Calu3 (cell line): ENCODE results near the gene ABCA6. TPM values are rescaled to one million over a fixed set of nuclear protein-coding genes. Genes with fewer than 3 reads are reported as not detected.
A peak's percentile ranks its signal among the peaks of the same experiment; 100 is the strongest.

ENCODE experiments used
- Bru-seq: library from RNA; stranded (reverse); fragments of 400-500 nt; gene quantifications from one replicate; lab custom pipeline; 2021; lab: Mats Ljungman, UMichigan
- BruChase-seq, 2 experiments: library from RNA; stranded (reverse); fragments of 400-500 nt; gene quantifications; one replicate each; lab custom pipeline; 2021; lab: Mats Ljungman, UMichigan
- BruUV-seq: library from RNA; stranded (reverse); fragments of 400-500 nt; replicated peaks from 2 replicates; lab custom pipeline; 2021; lab: Mats Ljungman, UMichigan
- CTCF ChIA-PET: fragments of 300-600 bp; sonication (Branson Sonifier 250); formaldehyde crosslinking; loops from one replicate; lab custom pipeline; 2022; ENCODE audit warnings: antibody characterized with exemption; lab: Charles Lee
- DNase-seq: peaks from one replicate; pipeline ENCODE4 v3.0.0; 2022
- H3K27ac Mint-ChIP-seq: one replicate; pipeline ENCODE4 v1.8.0; 2022; ENCODE audit warnings: mixed read lengths; ENCODE audit not compliant: unreplicated experiment
- H3K27me3 Mint-ChIP-seq: one replicate; pipeline ENCODE4 v1.8.0; 2022; ENCODE audit warnings: mixed read lengths; ENCODE audit not compliant: unreplicated experiment
- H3K36me3 Mint-ChIP-seq: one replicate; pipeline ENCODE4 v1.8.0; 2022; ENCODE audit warnings: mild to moderate bottlenecking, moderate library complexity, mixed read lengths; ENCODE audit not compliant: insufficient read depth, unreplicated experiment
- H3K4me1 Mint-ChIP-seq: one replicate; pipeline ENCODE4 v1.8.0; 2022; ENCODE audit warnings: mild to moderate bottlenecking, low read depth, mixed read lengths; ENCODE audit not compliant: unreplicated experiment
- H3K4me3 Mint-ChIP-seq: one replicate; pipeline ENCODE4 v1.8.0; 2022; ENCODE audit warnings: mild to moderate bottlenecking, low read depth, moderate library complexity, mixed read lengths; ENCODE audit not compliant: unreplicated experiment
- H3K9me3 Mint-ChIP-seq: one replicate; pipeline ENCODE4 v1.8.0; 2022; ENCODE audit warnings: low read depth, mixed read lengths; ENCODE audit not compliant: unreplicated experiment
- intact Hi-C: fragments of 100-400 bp; cut with micrococcal nuclease; formaldehyde crosslinking; loops from one replicate; pipeline ENCODE4 v1.10.0; 2022; ENCODE audit not compliant: unreplicated experiment
- long read RNA-seq: library from polyadenylated mRNA; stranded (forward); transcript quantifications from one replicate; pipeline ENCODE4 v2.0.0, GENCODE V29; 2022
- total RNA-seq: library from RNA; stranded (reverse); gene quantifications from 2 replicates; pipeline ENCODE4 v1.2.3, GENCODE V29; 2022
- TF ChIP-seq, protein P1 (sequence below): fragments of 200-600 bp; IDR thresholded peaks from one replicate; pipeline ENCODE4 v1.8.0; 2022; ENCODE audit warnings: antibody characterized with exemption; ENCODE audit not compliant: unreplicated experiment

The ABCA6 gene, protein sequence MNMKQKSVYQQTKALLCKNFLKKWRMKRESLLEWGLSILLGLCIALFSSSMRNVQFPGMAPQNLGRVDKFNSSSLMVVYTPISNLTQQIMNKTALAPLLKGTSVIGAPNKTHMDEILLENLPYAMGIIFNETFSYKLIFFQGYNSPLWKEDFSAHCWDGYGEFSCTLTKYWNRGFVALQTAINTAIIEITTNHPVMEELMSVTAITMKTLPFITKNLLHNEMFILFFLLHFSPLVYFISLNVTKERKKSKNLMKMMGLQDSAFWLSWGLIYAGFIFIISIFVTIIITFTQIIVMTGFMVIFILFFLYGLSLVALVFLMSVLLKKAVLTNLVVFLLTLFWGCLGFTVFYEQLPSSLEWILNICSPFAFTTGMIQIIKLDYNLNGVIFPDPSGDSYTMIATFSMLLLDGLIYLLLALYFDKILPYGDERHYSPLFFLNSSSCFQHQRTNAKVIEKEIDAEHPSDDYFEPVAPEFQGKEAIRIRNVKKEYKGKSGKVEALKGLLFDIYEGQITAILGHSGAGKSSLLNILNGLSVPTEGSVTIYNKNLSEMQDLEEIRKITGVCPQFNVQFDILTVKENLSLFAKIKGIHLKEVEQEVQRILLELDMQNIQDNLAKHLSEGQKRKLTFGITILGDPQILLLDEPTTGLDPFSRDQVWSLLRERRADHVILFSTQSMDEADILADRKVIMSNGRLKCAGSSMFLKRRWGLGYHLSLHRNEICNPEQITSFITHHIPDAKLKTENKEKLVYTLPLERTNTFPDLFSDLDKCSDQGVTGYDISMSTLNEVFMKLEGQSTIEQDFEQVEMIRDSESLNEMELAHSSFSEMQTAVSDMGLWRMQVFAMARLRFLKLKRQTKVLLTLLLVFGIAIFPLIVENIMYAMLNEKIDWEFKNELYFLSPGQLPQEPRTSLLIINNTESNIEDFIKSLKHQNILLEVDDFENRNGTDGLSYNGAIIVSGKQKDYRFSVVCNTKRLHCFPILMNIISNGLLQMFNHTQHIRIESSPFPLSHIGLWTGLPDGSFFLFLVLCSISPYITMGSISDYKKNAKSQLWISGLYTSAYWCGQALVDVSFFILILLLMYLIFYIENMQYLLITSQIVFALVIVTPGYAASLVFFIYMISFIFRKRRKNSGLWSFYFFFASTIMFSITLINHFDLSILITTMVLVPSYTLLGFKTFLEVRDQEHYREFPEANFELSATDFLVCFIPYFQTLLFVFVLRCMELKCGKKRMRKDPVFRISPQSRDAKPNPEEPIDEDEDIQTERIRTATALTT (N-terminal part only)
- total RNA-seq (0.44 TPM in 1 of 2 replicates, not detected in the other), Bru-seq, nascent RNA (percentile 14 among the genes with signal in this experiment), BruChase-seq, experiment 1, labeled RNA remaining after a 6-hour chase (percentile 12 among the genes with signal in this experiment), BruChase-seq, experiment 2, labeled RNA remaining after a 2-hour chase (percentile 13 among the genes with signal in this experiment)
- long read RNA-seq, partial matches to known transcripts: 0 of 1 reads
- long read RNA-seq, other reads (novel, unspliced or antisense): 1 of 1 reads

DNA sequence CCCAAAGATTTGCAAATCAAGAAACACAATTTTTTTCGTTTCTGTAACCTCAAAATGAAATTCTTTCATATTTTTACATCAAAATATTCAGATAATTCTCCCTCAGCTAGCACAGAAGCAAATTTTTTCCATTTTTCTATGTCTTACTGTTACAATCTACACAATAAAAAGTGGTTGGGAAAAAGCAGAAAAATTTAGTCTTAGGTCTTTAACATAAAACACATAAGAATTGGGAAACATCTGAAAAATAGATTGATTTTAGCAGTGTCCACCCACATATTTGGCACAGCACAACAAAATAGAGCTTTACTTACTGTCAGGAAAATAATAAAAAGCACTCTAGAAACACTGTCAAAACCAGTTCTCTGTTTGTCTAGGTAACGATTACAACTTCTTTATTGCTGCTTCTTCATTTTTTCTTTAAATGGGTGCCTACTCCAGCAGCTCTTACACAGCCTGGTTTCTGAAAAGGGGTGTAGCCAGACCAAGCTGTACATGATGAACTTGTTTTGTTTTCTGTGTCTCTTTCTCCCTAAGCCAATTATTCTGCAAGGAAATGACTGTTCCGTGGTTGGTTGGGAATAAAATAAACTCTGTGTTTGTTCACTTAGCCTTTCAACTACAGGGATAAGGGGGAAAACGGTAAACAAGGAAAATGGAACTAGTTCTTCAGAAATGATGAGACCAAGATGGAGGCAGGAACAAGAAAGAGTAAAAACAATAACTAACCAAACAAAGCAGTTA is at the start of gene ABCA6:
ABCA6 (minus strand) TSS at position 465 of the 744 bp plus-strand sequence. CDS start 1,192 bp downstream, outside the sequence.
- Mint-ChIP-seq H3K4me1 (peaks cover 12% of the 10 kb centered on the region), H3K36me3 (no peaks in the 10 kb centered on the region), H3K4me3 (no peak within 1 kb of the TSS), H3K27me3 (no peaks in the 10 kb centered on the region), H3K9me3 (no peaks in the 10 kb centered on the region), H3K27ac (peak within 1 kb of the TSS; percentile 68)
- DNase-seq: no peak
- intact Hi-C loops: no loop called here
- TF ChIP-seq, protein P1, sequence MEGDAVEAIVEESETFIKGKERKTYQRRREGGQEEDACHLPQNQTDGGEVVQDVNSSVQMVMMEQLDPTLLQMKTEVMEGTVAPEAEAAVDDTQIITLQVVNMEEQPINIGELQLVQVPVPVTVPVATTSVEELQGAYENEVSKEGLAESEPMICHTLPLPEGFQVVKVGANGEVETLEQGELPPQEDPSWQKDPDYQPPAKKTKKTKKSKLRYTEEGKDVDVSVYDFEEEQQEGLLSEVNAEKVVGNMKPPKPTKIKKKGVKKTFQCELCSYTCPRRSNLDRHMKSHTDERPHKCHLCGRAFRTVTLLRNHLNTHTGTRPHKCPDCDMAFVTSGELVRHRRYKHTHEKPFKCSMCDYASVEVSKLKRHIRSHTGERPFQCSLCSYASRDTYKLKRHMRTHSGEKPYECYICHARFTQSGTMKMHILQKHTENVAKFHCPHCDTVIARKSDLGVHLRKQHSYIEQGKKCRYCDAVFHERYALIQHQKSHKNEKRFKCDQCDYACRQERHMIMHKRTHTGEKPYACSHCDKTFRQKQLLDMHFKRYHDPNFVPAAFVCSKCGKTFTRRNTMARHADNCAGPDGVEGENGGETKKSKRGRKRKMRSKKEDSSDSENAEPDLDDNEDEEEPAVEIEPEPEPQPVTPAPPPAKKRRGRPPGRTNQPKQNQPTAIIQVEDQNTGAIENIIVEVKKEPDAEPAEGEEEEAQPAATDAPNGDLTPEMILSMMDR: no peak
- no TSS peak for BruUV-seq
- CTCF ChIA-PET: interaction anchor here (1.4 kb wide), 1 partner anchor 38 kb away, joined by 3 read pairs; no protein-coding TSS in a partner anchor

DNA sequence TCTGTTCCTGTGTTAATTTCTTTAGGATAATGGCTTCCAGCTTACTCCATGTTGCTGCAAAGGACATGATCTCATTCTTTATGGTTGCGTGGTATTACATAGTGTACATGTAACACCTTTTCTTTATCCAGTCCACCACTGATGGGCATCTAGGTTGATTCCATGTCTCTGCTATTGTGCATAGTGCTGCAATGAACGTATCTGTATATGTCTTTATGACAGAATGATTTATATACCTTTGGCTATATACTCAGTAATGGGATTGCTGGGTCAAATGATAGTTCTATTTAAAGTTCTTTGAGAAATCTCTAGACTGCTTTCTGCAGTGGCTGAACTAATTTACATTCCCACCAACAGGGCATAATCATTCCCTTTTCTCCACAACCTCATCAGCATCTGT is 47.1 kb upstream of the ABCA6 start:
- DNase-seq: no peak
- no peaks in the 10 kb centered on the region for H3K9me3 Mint-ChIP-seq
- H3K4me1 Mint-ChIP-seq: no peaks in the 10 kb centered on the region
- no peaks in the 10 kb centered on the region for H3K27me3 Mint-ChIP-seq
- no peaks in the 10 kb centered on the region for H3K36me3 Mint-ChIP-seq
- no TSS peak for BruUV-seq
- H3K4me3 Mint-ChIP-seq: no peak overlapping the region
- CTCF ChIA-PET: no interaction called here
- no peak overlapping the region for H3K27ac Mint-ChIP-seq
- TF ChIP-seq, protein P1: no peak
- intact Hi-C loops: no loop called here

GRCh38 chr17:69188064-69188463 is 46.4 kb upstream of the ABCA6 start:
- intact Hi-C loops: no loop called here
- Mint-ChIP-seq H3K4me3 (no peak overlapping the region), H3K4me1 (no peaks in the 10 kb centered on the region), H3K9me3 (no peaks in the 10 kb centered on the region), H3K27me3 (no peaks in the 10 kb centered on the region), H3K36me3 (no peaks in the 10 kb centered on the region), H3K27ac (no peak overlapping the region)
- CTCF ChIA-PET: no interaction called here
- no peak for DNase-seq
- TF ChIP-seq, protein P1: no peak
- BruUV-seq: no TSS peak
